GM21786 (cell line): ENCODE data around the gene PPP2R1A.

Source experiments
- ATAC-seq: cut with Tn5 transposase; IDR thresholded peaks from one replicate; pipeline ENCODE4 v1.9.1; 2021; ENCODE audit not compliant: unreplicated experiment

PPP2R1A gene

GRCh38 chr19:52189735-52190486, at the start of gene PPP2R1A:
TSS of gene PPP2R1A (plus strand) at chr19:52190052. CDS start at chr19:52190097, 45 bp downstream.
- peak; percentile 92 for ATAC-seq

DNA sequence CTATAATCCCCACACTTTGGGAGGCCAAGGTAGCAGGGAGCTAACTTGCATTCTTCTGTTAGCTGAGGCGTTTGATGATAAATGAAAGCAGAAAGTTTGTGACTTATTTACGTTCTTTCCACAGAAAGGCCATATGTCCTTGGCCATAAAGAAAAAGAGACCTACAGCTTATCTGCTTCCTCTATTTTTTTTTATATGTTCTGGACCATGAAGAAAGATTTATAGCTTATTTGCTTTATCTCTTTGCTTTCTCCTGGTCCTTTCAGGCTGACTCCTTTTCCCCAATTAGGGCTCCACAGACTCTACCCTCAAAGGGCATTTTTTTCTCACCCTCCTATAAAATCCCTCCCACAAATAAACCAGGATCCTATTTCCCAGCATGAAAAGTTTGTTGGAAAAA, 48.6 kb upstream of the PPP2R1A start:
- no peak for ATAC-seq

DNA sequence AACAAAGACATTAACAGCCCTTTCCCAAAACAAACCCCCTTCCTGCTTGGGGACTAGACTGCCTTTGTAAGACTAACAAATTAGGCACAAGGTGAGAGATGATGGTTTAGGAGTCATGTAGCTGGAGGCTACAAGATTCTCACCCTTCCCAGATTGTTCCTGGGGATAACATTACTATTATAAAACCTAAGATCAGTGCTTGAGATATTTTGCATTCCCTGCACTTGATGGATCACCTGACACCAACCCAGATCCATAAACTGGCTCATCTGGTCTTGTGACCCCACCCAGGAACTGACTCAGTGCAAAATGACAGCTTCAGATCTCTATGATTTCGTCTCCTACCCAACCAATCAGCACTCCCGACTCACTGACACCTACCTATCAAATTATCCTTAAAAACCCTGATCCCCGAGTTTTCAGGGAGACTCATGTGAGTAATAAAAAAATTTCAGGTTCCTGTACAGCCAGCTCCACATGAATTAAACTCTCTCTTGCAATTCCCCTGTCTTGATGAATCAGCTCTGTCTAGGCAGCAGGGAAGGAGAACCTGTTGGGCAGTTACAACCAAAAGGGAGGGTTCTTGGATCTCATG, 47.8 kb upstream of the PPP2R1A start:
- no peak for ATAC-seq

- ATAC-seq, result no peak
Measured at GRCh38 chr19:52148256-52148655, 41.6 kb upstream of the PPP2R1A start.

DNA sequence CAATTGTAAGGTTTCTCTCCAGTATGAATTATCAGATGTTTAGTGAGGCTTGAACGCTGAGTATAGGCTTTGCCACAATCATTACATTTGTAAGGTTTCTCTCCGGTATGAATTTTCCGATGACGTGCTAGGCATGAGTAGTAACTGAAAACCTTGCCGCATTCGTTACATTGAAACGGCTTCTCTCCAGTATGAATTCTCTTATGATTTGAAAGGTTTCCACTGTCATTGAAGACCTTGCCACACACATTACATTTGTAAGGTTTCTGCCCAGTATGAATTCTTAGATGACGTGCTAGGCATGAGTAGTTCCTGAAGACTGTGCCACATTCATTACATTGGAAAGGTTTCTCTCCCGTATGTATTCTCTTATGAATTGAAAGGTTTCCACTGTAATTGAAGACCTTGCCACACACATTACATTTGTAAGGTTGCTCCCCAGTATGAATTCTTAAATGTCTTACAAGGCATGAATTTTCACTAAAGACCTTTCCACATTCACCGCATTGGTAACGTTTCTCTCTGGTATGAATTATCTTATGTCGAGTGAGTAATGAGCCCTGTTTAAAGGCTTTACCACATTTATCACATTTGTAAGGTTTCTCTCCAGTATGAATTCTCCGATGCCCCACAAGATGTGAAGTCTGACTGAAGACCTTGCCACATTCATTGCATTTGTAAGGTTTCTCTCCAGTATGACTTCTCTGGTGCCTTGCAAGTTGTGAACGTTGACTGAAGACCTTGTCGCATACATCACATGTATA, 34.1 kb upstream of the PPP2R1A start:
- ATAC-seq, result no peak

- ATAC-seq, result no peak
Measured at GRCh38 chr19:52170304-52170703, 19.5 kb upstream of the PPP2R1A start.

GRCh38 chr19:52170863-52171320, 19.0 kb upstream of the PPP2R1A start:
- no peak for ATAC-seq

DNA sequence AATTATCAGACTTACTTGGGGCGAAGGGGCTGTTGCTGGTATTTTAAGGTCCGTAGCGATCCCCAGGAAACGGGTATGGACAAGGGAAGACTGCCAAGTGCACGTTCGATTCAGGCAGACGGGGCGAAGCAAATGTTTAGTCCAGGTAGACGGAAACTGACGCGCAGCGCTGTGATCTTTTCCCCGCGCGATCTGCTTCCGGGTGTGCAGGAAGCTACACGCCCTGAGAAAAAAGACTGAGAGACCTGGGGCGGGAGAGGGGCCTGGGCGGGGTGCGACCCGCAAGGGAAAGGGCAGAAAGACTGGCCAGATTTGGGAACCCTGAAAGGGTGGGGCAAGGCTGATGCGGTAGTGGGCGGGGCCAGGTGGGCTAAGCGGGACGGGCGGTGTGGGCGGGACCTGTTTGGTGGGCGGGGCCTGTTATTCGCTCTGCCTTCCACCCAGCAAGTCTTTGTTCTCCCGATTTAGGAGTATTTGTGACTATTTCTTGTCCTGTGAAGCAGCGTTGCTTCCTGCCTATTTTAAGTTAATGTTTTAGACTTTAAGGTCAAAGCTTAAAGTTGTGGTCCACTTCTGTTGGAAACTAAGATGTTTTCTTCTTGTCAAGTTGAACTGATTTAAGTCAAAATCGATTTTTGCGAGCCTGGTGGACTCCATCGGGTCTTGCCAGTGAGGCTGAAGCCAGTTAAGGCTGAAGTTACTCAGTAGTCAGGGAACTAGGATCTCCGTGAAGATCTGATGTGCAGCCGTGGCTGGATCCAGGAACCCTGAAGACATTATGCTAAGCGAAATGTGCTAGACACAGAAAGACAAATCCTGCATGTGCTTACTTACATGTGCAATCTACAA, 18.3 kb upstream of the PPP2R1A start, which contains the start of gene ZNF836:
Gene ZNF836 (minus strand): TSS at position 301 of the 849 bp plus-strand sequence. CDS start 3,549 bp downstream, outside the sequence.
- no peak for ATAC-seq

GRCh38 chr19:52172347-52172746, 17.5 kb upstream of the PPP2R1A start:
- ATAC-seq, result no peak

GRCh38 chr19:52176574-52176973, 13.3 kb upstream of the PPP2R1A start:
- no peak for ATAC-seq

GRCh38 chr19:52187407-52187806, 2.4 kb upstream of the PPP2R1A start:
- no peak for ATAC-seq

- ATAC-seq, result peak; percentile 7
Measured at GRCh38 chr19:52188822-52189734, 774 bp upstream of the PPP2R1A start.

DNA sequence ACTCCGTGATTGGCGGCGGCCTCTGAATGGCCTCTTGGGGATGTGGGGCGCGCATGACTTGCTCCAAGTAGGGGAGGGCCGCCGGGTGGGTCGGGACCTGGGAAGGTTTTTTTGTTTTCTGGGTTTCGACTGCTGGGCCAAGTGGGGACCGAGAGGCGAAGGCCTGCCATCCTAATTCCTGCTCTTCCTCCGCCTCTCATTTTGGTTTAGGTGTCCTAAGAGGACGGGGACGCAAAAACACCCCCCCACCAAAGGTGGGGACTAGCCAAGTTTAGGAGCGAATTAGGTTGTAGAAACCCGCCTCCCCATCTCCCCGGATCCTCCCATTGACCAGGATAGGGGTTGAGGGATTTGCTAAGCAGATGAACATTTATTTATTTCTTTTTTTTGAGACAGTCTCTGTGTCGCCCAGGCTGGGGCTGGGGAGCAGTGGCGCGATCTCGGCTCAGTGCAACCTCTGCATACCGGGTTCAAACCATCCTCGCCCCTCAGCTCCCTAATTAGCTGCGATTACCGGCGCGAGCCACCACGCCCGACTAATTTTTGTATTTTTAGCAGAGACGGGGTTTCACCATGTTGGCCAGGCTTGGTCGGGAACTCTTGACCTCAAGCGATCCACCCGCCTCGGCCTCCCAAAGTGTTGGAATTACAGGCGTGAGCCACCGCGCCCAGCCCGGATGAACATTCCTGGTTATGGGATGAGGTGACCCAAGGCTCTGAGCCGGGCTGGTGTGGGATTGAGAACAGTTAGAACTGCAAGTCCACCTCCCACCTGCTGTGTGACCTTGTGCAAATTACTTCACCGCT, 838 bp downstream of the PPP2R1A start:
- ATAC-seq, result no peak

- ATAC-seq, result no peak
Measured at GRCh38 chr19:52191389-52191788, 1.5 kb downstream of the PPP2R1A start.

GRCh38 chr19:52191951-52192350, 2.1 kb downstream of the PPP2R1A start:
- ATAC-seq, result no peak

DNA sequence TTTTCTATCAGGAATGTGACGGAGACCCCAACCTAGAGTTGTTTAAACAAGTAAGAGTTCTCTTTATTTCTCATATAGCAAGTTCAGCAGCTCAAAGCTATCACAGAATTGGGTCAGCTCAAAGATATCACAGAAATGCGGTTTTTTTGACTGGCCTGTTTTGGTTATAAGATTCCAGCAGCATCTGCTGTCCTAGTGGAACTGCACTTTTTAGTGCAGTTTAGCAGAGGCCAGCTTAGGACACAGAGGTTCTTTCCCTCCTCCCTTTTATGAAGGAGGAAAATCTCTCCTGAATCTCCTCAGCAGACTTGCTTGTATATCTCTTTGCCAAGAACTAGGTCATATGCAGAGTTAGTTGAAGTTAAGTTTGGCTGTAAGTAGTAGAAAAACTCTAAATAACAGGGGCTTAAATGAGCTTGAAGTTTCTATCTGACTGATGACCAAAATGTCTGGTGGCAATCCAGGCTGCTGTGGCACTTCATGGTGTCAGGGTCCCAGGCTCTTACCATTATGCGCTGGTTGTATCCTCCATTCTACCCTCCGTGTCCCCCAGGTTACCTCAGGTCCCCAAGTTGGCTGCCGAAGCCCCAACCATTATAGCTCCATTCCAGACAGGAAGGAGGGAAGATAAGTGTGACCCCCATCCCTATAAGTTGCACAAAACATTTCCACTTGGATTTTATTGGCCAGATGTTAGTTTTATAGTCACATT, 6.6 kb downstream of the PPP2R1A start:
- no peak for ATAC-seq

DNA sequence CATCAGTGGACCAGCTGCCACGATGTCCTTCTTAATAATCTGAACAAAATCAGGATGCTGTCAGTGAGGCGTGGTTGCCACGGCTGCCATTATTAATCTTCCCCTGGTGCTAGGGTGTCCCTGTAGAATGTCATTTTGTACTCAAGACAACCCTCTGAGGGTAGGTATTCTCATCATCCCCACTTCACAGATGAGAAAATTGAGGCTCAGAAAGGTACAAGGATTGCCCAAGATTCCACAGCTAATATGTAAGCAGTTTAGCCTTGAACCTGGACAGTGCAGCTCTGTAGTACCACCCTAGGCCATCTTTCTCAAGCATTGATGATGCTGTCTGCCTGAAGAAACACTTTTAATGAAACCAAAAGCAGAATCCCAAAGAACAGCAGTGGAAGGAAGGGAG, 8.1 kb downstream of the PPP2R1A start:
- ATAC-seq, result no peak

- ATAC-seq, result no peak
Measured at GRCh38 chr19:52198678-52199077, 8.8 kb downstream of the PPP2R1A start.
